Activated CD4-positive, alpha-beta T cell treated with anti-CD3 and anti-CD28 coated beads, Interleukin-2, amount 50 U/mL, for 24 hours (primary cell): Measurements from ENCODE around the gene ATP5MK.
"Not testable (repeated sequence)": the region's sequence is repeated elsewhere in the genome, so short reads cannot be mapped to it uniquely, and the experiment has no call there.

Experiments
- DNase-seq, 2 donors: peaks; one replicate each; pipeline ENCODE4 v3.0.0-alpha.2; 2020; ENCODE audit warnings: low read depth in 1 of 2, low spot score in 1 of 2

The ATP5MK gene, protein sequence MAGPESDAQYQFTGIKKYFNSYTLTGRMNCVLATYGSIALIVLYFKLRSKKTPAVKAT

GRCh38 chr10:103396067-103396788, at the start of gene ATP5MK, which contains the start of gene PDCD11:
ATP5MK (minus strand) TSS chr10:103396475; CDS start chr10:103392457, 4,018 bp downstream.
PDCD11 (plus strand) TSS chr10:103396626; CDS start chr10:103398427, 1,801 bp downstream.
- peak; percentile 84 to 98 for DNase-seq

GRCh38 chr10:103445366-103445765, 49.1 kb upstream of the ATP5MK start:
- DNase-seq: no peak

DNA sequence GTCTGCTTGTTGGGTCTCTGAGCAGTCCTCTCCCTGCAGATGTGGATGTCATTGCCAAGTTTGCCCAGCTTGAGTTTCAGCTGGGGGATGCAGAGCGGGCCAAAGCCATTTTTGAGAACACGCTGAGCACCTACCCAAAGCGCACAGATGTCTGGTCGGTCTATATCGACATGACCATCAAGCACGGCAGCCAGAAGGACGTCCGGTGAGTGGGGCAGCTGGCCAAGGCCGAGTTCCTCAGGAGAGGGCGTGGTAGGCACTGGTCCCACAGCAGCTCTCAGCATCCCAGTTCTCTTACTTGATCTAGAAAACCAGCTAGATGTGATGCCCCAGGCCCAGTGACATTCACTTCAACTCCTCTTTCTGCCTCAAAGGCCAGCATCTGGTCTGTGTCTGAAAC, 48.2 kb upstream of the ATP5MK start:
- DNase-seq: no peak

DNA sequence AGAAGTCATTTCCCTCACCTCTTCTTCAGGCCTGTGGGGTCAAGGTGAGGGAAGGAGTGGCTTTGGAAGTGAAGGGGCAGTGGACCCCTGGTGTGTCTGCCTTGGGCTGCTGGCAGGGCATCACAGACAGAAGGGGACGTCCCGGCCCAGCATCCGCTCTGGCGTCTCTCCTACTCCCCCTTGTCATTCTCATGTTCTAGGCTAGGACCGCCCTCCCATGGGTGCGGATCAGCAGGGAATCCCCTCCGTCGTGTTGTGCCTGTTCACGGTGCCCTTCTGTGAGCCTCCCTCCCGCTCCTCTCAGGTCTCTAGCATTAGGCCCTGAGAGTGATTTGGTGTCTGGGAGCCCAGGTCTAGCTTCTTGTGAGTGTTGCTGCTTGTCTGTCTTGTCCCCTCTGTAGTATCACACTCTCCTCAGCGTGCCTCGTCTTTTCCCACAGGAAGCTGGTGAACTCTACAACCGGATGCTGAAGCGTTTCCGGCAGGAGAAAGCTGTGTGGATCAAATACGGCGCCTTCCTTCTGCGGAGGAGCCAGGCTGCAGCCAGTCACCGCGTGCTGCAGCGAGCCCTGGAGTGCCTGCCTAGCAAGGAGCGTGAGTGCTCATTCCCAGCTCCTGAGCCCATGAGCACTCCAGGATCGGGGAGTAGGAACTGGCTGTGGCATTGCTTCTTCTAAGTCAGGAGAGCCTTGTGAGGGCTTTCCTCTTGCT, 47.4 kb upstream of the ATP5MK start:
- no peak for DNase-seq

DNA sequence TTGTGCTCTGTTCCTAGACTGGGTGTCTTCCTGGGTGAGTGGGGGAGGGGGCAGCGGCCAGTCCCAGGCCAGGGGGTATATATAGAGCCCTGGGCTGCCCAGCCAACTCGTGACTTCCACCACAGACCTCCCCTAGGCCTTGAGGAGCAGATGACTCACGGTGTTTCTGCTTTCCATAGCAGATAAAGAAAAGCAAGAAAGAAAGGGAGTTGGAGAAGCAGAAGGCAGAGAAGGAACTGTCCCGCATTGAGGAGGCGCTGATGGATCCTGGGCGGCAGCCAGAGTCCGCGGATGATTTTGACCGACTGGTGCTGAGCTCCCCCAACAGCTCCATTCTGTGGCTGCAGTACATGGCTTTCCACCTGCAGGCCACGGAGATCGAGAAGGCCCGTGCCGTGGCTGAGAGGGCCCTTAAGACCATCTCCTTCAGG, 45.8 kb upstream of the ATP5MK start:
- no peak for DNase-seq

GRCh38 chr10:103441611-103442010, 45.3 kb upstream of the ATP5MK start:
- no peak for DNase-seq

GRCh38 chr10:103441206-103441605, 44.9 kb upstream of the ATP5MK start:
- no peak for DNase-seq

DNA sequence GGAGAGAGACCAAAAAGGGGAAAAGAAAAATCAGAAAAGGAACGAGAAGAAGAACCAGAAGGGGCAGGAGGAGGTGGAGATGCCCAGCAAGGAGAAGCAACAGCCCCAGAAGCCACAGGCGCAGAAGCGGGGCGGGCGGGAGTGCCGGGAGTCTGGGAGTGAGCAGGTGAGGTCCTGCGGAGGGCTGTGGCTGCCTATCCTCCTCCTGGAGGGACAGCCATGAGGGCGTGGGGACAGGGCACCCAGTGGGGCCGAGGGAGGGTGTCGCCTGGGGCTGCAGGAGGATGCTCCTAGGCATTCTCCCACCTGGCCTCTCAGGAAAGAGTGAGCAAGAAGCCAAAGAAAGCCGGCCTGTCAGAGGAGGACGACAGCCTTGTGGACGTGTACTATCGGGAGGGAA, 44.1 kb upstream of the ATP5MK start:
- DNase-seq: no peak

GRCh38 chr10:103439776-103440175, 43.5 kb upstream of the ATP5MK start:
- DNase-seq: no peak

GRCh38 chr10:103433858-103434257, 37.6 kb upstream of the ATP5MK start:
- DNase-seq: no peak

GRCh38 chr10:103431902-103432301, 35.6 kb upstream of the ATP5MK start:
- DNase-seq: no peak

GRCh38 chr10:103429647-103430046, 33.4 kb upstream of the ATP5MK start:
- DNase-seq: no peak

DNA sequence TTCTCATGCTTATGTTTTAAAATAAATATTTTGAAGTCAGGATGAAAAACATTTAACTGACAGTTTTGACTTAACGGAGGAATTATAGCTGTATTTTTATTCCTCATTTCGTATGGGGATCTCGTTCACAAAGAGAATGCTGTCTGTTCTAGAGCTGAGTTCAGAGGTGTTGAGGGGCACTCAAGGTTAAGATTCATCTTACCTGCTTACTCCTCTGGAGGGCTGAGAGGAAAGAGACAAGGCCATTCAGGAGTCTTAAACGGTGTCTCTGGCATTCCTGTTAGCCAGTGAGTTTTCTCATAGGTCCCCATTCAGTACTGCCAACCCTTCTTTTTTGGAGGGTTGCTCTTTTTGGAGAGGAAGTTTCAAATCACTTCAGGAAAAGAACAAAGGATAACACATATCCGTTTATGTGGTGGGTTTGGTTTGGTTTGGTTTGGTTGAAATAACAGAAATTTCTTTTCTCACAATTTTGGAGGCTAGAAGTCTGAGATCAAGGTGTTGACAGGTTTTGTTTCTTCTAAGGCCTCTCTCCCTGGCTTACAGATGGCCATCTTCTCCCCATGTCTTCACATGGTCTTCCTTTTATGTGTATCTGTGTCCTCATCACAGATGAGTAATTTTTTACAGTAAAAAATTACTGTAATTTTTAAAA, 32.8 kb upstream of the ATP5MK start:
- DNase-seq: no peak

DNA sequence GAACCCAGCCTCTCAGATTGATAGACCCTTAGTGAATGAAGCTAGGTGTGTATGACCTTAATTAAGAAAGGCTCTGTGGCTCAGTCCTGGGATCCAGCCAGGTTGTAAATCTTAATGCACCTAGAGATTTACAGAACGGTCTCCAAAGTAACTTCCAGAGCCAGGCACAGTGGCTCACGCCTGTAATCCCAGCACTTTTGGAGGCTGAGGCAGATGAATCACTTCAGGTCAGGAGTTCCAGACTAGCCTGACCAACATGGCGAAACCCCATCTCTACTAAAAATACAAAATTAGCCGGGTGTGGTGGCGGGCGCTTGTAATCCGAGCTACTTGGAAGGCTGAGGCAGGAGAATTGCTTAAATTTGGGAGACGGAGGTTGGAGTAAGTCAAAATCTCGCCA, 31.6 kb upstream of the ATP5MK start:
- DNase-seq: no peak

GRCh38 chr10:103423748-103424147, 27.5 kb upstream of the ATP5MK start:
- DNase-seq: no peak

- DNase-seq: no peak
Observed at GRCh38 chr10:103419101-103419500, 22.8 kb upstream of the ATP5MK start.

DNA sequence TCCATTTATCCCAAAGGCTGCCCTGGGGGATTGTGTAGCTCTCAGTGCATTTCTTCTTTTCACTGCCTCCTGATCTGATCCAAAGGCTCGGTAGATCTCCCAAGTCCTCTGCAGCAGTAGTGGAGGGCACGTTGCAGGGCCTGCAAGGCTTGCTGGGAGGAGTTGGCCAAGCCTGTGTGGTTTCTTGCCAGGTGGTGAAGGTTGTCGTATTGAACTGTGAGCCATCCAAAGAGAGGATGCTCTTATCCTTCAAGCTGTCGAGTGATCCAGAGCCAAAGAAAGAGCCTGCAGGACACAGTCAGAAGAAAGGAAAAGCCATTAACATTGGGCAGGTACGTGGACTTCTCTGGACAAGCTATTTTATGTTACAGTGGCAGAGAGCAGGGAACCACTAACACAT, 21.3 kb upstream of the ATP5MK start:
- DNase-seq: no peak

DNA sequence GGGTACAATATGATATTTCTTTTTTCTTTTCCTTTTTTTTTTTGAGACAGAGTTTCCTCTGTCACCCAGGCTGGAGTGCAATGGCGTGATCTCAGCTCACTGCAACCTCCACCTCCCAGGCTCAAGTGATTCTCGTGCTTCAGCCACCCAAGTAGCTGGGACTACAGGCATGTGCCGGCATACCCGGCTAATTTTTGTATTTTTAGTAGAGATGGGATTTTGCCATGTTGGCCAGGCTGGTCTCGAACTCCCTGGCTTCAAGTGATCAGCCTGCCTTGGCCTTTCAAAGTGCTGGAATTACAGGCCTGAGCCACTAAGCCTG, 20.8 kb upstream of the ATP5MK start:
- not testable (repeated sequence) for DNase-seq

DNA sequence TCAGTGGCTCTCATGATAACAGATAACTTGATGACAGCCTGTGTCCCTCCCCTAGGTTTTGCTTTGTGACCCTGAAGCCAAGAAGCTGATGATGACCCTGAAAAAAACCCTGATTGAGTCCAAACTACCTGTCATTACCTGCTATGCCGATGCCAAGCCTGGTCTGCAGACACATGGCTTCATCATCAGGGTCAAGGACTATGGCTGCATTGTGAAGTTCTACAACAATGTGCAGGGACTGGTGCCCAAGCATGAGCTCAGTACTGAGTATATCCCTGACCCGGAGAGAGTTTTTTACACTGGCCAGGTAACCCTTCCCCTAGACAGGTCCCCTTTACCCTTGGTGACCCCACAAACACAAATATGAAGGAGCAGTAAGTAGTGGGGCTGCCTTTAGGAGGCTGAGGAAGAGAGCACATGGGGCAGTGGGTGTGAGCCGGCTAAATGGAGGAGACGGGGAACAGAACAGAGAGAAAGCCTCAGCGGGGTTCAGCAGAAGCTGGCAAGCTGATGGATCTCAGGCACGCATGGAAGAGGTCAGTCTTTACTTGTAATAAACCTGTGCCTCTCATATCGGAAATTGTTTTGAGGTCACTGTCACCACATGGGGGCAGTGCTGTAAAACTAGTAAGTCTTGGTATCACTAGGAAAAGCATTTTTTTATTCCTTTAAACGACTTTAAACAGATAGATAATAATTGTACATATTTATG, 20.3 kb upstream of the ATP5MK start:
- peak in 1 of 2 donors; percentile 30 for DNase-seq

GRCh38 chr10:103415581-103415980, 19.3 kb upstream of the ATP5MK start:
- DNase-seq: no peak

GRCh38 chr10:103413564-103413963, 17.3 kb upstream of the ATP5MK start:
- DNase-seq: no peak
